Superior temporal gyrus (tissue), 1 donor: ENCODE data around the gene LFNG.
A peak's percentile ranks its signal among the peaks of the same experiment; 100 is the strongest.
"Not testable (repeated sequence)": the region's sequence is repeated elsewhere in the genome, so short reads cannot be mapped to it uniquely, and the experiment has no call there.

Experiments
- DNase-seq: peaks from one replicate; pipeline ENCODE4 v3.0.0-alpha.2; 2016; ENCODE audit errors: extremely low spot score

LFNG gene

DNA sequence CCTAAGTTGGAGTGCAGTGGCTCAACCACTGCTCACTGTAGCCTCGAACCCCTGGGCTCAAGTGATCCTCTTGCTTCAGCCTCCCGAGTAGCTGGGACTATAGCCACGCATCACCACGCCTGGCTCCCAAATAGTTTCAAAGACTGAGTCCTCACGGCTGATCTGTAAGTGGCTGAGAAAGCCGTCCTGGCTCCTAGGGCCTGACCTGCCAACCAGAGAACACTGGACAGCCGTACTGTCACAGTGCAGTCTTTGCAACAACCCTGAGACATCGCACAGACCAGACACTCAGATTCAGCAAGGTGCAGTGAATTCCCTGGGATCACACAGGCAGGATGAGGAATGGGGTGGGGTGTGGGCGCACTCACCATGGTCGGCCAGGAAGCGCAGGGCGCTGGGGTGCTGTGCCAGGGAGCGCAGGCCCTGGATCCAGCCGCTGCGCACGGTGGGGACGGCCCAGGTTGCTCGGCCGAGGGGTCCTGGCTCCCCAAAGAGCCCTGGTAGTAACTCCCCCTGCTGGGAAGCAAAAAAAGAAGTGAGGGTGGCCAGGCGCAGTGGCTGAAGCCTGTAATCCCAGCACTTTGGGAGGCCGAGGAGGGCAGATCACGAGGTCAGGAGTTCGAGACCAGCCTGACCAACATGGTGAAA is 25.1 kb downstream of the LFNG start:
- peak; percentile 1 for DNase-seq

GRCh38 chr7:2545746-2546425 is 26.3 kb downstream of the LFNG start:
- DNase-seq, result no peak

DNA sequence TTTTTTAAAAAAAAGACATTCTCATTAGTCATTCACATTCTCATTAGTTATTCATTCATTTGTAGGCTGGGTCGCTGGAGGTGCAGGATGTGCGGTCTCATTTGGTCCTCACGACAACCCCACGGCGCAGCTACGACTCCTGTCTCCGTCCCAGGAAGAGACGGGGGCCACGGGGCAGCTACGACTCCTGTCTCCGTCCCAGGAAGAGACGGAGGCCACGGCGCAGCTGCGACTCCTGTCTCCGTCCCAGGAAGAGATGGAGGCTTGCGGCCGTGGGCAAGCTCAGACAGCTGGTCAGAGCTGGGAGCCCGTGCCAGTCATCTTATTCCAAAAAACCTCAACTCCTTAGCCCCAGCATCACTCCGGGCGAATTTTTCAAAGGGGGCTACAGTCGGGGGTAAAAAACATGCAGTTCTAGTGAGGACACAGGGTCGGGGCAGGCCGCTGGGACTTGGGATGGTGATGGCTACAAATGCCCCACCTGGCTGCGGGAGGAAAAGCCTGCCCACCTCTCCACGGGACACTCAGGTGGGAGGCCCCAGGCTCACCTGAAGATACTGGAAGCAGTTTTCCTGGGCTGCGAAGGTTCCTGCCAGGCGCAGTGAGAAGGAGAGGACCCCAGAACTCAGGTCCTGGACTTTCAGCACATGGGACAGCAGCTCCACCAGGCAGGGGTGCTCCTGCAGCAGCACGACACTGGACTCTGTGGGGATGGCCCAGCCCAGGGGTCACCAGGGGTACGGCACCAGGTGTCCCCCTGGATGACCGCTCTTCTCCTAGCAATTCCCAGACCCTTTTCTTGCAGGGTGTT is 27.4 kb downstream of the LFNG start:
- no peak for DNase-seq

DNA sequence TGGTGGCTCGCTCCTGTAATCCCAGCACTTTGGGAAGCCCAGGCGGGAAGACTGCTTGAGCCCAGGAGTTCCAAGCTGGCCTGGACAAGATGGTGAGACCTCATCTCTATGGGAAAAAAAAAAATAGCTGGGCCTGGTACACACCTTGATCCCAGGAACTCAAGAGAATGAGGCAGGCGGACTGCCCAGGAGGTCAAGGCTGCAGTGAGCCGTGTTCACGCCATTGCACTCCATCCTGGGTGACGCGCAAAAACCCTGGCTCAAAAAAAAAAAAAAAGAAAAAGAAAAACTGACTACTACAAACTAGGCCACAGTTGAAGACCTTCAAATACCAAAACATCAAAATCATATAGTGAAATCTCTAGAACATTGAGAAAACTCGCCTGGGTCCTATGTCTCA is 31.8 kb downstream of the LFNG start:
- DNase-seq, result no peak

DNA sequence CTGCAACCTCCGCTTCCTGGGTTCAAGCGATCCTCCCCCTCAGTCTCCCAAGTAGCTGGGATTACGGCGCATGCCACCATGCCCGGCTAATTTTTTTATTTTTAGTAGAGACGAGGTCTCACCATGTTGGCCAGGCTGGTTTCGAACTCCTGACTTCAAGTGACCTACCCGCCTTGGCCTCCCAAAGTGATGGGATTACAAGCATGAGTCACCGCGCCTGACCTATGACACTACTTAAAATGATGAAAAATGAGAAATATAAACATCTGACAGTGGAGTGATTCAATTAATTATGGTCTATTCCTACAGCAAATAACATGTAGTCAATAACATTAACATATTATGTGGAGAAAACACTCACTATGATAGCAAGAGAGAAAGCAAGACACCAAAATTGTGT is 33.5 kb downstream of the LFNG start:
- DNase-seq, result no peak

DNA sequence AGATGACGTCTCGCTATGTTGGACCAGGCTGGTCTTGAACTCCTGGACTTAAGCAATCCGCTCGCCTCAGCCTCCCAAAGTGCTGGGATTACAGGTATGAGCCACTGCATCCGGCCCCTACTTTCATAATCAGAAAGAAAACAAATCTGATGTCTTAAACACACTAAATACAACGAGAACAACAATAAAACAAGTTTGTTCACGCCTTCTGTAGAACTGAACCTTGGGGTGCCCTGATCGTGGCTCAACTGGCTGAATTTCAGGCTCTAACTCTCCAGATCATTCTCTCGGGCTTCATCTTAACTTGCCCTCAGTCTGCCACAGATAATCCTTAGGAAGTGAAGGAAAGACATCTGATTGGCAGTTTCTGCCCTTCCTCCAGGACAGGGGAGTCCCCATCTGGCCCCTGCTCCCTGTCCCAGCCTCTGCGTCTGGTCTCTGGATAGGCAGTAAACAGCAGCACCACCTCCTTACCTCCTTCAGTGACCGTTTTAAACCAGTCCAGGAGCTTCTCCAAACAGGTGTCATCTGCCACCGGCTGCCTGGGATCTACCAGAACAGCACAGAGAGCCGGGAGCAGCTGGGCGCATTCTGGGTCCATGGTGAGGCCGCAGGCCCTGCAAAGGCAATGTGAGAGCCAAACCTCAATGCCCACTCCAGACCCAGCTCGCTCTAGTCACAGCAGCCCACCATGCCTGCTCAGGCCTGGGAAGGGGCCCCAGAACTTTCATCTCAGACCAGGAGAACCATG is 34.4 kb downstream of the LFNG start:
- DNase-seq, result no peak

DNA sequence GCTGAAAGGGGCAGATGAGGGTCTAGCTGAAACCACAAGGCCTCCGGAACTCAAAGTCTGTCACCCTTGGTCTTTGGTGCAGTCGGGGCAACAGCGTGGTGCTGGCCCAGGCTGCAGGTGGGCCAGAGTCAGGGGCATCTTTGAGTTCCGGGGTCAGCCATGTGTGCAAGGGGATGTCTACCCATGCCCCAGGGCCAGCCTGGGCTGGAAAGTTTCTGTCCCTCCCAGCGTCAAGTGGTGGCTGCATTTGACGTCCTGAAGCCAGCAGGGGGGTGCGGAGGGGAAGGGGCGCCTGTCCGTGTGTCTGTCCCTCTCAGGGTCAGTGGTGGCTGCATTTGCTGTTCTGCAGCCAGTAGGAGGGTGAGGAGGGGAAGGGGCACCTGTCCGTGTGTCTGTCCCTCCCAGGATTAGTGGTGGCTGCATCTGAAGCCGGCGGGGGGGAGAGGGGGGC is 35.1 kb downstream of the LFNG start:
- no peak for DNase-seq

GRCh38 chr7:2555121-2556052 is 35.8 kb downstream of the LFNG start, which contains the start of gene BRAT1:
Gene BRAT1 (minus strand): TSS chr7:2555524. CDS start chr7:2554431, 1,093 bp downstream.
- DNase-seq, result peak; percentile 88

GRCh38 chr7:2558629-2559282 is 39.2 kb downstream of the LFNG start, which contains the start of gene IQCE:
Gene IQCE (plus strand): TSS chr7:2558979. CDS start chr7:2559182, 203 bp downstream.
- peak; percentile 84 for DNase-seq

DNA sequence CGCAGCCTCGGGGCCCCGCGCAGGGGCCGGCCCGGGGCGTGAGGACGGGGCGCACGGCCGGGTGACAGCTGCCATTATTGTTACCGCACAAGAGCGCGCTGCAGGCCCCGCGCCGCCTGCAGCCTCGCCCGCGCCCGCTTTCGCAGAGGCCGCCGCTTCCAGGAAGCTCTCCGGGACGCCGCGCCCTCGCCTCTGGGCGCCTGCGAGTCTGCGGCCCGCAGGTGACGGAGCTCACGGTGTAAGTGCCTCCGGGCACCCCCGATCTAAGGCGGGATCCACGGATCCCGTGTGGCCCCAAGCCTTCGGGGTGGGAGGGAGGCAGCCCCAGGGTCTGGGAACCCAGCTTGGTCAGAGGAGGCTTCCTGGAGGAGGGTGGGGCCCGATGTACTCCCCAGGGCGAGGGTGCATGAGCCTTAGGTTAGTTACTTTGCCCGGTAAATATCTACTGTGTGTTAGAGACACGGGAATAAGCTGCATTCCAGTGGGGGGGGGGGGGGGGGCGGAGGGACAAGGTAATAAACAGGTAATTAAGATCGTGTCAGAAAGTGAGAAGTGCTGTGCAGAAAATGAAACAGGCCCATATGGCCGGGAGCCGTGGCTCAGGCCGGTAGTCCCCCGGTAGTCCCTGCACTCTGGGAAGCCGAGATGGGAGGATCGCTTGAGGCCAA is 39.8 kb downstream of the LFNG start:
- DNase-seq, result no peak

GRCh38 chr7:2563955-2564354 is 44.4 kb downstream of the LFNG start:
- DNase-seq, result not testable (repeated sequence)

- DNase-seq, result no peak
These were observed 45.5 kb downstream of the LFNG start for GRCh38 chr7:2564970-2565540.

GRCh38 chr7:2566348-2566889 is 46.8 kb downstream of the LFNG start:
- DNase-seq, result peak; percentile 45

DNA sequence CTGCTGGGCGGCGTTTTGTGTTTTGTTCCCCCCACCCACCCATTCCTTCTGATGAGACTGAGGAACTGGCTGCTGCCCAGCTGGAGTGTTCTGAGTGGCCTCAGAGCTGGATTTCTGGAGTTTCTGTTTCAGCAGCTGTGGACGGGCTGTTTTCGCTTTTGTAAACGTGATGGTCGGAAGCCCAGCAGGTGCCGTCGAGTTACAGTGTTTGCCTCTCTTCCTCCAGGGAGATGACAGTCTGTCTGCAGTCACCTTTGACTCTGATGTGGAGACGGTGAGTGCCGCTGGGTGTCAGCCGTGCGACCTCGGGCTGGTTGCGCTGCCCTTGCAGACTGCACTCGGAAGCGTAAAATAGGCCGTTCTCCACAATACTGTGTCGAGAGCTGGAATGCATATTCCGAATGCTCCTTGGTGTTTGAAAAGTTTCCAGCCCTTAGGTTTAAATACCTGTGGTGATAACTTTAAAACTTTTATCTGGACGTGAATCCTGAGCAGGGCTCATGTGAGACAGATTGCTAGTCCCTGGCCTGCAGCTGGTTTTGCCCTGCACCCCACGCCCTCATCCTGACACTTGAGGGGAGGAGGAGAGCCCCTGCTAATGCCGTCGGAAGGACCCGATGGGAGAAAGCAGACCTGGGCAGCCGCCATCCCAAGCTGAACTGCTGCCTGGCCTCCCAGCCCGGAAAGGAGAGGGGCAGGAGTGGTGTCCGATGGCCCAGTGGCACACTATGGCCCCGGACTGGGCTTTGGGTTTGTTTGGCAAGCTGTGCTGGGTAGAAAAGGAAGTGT is 47.5 kb downstream of the LFNG start:
- peak; percentile 29 for DNase-seq

DNA sequence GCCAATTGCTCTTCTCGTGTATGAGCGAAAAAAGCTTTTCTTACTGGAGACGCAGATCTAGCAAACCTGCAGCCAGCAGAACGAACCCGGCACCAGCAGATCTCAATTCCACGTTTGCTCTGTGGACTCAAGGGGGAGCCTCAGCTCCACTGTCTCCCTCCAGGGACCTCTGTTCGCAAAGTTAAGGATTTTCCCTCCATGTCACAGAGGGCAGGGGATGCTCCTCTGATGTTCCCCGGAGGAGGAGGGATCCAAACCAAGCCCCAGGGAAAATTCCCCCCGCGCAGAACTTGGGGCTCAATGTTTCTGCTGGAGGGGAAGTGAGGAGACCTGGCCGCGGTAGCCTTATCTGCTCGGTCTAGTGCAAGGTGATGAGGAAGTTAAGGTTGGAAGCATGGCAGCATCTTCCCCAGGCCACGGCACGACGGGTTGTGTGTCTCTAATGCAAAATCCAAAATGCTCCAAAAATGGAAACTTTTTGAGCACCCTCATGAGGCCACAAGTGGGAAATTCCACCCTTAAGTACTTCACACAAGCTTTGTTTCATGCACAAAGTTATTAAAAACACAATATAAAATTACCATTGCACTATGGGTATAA is 48.2 kb downstream of the LFNG start:
- DNase-seq, result peak; percentile 75

DNA sequence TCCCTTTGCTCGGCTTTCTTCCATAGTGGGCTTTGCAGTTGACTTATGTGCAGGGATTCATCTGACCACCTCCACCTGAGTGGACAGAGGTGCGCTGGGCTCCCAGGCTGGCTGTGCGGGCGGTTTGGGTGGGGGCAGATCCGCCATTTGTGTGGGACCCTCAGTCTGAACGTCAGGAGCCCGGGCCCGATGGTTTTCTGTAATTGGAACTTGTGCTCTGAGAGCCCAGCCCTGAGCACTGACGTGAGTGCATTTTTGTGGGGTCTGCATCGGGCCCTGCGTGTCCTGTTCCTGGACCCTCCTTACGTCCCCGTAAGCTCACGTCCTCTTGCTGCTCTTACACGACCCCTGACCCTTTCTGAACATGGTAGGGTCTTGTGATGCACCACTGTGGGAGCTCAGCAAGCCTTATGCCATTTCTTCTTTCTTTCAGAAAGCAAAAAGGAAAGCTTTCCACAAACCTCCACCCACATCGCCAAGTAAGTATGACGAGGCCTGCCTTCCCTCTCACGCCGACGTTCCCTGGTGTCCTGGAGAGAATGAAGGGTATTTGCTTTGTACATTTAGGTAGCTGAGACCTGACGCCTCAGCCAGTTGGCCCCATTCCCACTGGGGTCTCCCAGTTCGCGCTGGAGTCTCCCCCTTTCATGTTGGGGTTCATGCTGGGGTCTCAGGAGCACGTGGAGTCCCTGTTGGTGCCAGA is 49.1 kb downstream of the LFNG start:
- no peak for DNase-seq

DNA sequence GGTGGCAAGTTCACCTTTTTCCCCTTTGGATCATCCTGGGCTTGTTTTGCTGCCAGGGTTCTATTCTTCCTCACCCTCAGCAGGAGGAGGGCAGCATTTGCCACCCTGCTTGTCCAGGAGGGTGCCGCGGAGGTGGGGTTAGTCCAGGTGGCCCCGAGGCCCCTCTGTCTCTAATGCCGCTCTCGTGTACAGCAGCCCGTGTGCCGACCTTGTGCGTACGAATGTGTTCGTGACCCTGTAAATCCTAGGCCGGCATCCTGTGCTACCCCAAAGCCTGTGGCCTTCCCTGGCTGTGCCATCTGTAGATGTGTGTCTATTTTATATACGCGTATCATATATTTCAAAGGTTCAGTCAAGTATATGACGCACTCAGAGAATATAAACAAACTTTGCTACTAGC is 49.8 kb downstream of the LFNG start:
- DNase-seq, result no peak
